HK-2 (cell line): ENCODE data around the gene CCL22.
"Not testable (repeated sequence)": the region's sequence is repeated elsewhere in the genome, so short reads cannot be mapped to it uniquely, and the experiment has no call there.

Source experiments
- DNase-seq: peaks from one replicate; pipeline ENCODE4 v3.0.0-alpha.2; 2018; ENCODE audit not compliant: unreplicated experiment

CCL22 gene

GRCh38 chr16:57394444-57394843 lies 35.9 kb downstream of the CCL22 start:
- no peak for DNase-seq

- DNase-seq, result no peak
Measured at GRCh38 chr16:57395026-57395425, 36.4 kb downstream of the CCL22 start.

DNA sequence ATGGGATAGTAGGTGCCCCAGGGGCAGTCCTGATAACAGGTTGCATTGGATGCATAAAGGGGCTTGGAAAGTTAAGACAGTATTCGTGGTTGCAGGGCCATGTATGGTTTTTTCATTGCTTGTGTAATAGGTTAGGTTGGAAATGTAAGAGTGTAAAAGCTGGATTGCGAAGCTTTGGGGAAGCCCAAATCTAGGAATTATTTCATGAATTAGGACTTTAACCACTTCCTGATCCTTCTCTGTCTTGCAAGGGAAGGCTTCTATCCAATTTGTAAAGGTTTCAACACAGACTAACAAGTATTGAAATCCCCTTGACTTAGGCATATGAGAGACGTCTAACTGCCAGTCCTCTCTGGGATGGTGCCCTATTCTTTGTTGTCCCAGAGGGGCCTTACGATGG lies 38.2 kb downstream of the CCL22 start:
- DNase-seq, result no peak

GRCh38 chr16:57397493-57397892 lies 38.9 kb downstream of the CCL22 start:
- not testable (repeated sequence) for DNase-seq

- DNase-seq, result no peak
Measured at GRCh38 chr16:57401943-57402640, 43.5 kb downstream of the CCL22 start.

DNA sequence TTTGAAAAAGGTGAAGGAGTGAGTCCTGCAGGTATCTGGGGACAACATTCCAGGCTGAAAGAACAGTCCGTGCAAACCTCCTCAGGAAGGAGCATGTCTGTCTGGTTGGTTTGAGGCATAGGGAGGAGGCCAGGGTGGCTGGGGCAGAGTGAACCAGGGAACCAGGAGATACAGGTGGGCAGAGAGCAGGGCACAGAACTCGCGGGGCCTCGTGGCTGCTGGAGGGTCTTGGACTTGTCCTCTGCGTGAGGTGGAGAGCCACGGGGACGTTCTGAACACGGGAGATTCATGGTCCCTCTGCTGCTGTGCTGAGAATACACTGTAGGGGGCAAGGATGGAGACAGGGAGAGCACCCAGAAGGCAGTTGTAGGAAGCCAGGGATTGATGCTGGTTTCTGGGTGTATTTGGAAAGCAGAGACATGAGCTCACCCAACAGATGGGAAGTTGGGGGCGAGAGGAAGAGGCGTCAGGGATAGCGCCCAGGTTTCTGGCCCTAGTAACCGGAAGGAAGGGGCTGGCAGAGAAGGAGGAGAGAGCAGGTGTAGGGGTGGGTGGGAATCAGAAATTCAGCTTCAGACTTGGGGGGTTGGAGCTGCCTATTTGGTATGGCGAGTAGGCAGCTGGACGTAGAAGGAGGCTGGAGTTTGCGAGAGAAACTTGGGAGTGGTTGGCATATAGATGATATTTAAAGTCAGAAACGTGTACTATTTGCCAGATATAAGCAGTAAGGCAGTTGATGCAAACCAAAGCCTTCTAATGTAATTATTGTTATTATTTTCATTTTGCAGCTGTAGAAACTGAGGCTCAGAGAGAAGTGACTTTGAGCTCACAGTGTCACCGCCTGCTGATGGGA lies 45.6 kb downstream of the CCL22 start, which contains the start of gene CCL17:
TSS of gene CCL17 (plus strand) at position 803 of the 853 bp plus-strand sequence. CDS start 9,166 bp downstream, outside the sequence.
- no peak for DNase-seq

GRCh38 chr16:57405097-57405496 lies 46.5 kb downstream of the CCL22 start:
- no peak for DNase-seq

- no peak for DNase-seq
Measured at GRCh38 chr16:57406881-57407280, 48.3 kb downstream of the CCL22 start.

DNA sequence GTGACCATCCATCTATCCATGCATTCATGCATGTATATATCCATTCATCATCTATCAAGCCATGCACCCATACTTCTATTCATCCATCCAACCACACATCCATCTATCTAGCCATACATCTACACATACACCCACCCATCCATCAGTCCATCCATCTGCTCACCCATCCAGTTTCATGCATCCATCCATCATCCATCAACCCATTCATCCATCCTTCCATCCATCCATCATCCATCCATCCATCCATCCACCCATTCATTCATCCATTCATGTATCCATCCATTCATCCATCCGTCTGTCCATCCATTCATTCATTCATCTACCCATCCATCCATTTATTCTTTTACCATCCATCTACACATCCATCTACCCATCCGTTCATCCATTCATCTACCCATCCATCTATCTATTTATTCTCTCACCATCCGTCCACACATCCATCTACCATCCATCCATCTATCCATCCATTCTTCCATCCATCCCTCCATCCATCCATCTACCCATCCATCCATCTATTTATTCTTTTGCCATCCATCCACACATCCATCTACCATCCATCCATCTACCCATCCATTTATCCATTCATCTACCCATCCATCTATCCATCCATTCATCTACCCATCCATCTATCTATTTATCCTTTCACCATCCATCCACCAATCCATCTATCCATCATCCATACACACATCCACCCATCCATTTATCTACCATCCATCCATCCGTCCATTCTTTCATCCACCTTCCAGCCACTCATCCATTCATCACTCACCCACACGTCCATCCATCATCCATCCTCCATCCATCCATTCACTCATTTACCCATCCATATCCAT lies 49.2 kb downstream of the CCL22 start:
- DNase-seq, result no peak

GRCh38 chr16:57409065-57409464 lies 50.5 kb downstream of the CCL22 start:
- no peak for DNase-seq

DNA sequence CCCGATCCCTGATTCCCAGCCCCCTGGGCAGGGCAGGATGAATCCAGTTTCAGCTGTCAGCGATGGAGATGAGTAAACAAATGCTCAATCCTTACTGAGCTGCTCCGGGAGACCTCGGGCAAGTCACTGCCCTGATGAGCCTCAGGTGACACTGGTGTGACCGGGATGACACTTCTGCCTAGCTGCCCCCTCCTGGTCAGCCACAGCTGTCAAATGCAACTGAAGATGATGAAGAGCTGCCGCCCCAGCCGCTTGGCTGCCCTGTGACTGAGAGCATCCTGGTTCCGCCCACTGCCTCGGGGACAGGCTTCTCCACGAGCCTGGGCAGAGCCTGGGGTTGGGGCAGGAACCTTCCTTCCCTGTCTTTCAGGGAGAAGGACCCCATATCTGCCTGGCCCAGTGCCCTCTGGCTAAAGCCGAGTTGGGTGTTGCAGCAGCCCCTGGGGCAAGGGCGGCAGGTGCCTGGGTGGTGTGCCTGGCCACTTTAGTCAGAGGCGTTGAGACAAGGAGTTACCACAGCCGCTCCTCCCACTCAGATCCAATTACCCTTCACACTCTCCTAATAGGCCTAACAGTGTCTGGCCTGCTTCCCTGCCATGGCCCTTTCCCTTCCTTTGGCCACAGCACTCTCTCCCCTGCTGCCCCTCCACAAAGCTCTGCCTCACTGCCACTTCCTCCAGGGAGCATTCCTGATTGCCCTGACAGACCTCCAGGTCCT lies 51.4 kb downstream of the CCL22 start:
- DNase-seq, result no peak

- DNase-seq, result no peak
Measured at GRCh38 chr16:57411362-57411976, 52.9 kb downstream of the CCL22 start.

DNA sequence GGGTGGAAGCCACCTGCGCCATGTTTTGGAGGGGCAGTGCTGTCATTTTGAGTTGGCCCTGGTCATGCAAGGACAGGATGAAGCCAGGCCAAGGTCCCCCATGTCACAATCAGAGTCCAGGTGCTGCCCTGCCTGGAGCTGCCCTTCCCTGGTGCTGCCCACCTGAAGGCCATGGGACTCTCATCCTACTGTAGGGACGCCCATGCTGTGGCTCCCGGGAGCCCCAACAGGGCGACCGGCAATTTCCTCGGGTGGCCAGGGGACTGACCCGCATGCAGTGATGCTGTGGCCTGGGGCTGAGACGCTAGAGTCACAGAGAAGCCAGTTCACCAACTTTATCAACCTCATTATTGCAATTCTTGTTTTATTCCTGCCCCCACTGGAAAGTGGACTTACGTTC lies 54.0 kb downstream of the CCL22 start:
- no peak for DNase-seq

GRCh38 chr16:57413301-57413730 lies 54.7 kb downstream of the CCL22 start:
- DNase-seq, result no peak

- no peak for DNase-seq
Measured at GRCh38 chr16:57413733-57414132, 55.1 kb downstream of the CCL22 start.
